ENCODE measurements around the gene SKP2.

SKP2 gene

DNA sequence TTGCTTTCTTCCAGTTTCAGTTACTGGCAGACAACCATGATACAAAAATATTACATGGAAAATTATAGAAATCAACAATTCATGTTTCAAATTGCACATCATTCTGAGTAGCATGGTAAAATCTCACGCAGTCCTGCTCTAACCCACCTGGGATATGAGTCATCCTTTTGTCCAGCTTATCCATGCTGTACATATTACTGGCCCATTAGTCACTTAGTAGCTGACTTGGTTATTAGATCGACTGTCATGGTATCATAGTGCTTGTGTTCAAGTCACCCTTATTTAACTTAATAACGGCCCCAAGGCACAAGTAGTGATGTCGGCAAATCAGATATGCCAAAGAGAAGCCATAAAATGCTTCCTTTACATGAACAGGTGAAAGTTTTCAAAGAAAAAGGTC lies 48.6 kb downstream of the SKP2 start:
- DNase-seq (ENCODE audit: low read depth in 3 of 3), result no peak

DNA sequence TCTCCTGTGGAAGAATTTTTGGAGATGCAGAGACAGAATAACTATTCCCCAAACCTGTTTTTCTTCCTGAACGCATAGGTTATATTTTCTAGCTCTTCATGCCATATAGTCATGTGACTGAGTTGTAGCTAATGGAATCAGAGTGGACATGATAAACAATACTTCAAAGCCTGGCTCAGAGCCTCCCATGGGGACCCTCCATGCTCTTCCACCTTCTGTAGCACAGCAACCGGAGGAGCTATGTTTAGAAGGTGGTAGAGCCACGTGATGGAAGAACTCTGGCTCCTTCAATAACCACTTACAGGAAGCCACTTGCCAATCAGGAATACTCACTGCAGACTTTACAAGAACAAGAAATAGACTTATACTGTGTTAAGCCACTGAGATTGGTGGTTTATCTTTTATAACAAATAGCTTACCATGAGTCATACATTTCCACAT lies 50.6 kb downstream of the SKP2 start:
- no peak for DNase-seq (ENCODE audit: low read depth in 3 of 3)

DNA sequence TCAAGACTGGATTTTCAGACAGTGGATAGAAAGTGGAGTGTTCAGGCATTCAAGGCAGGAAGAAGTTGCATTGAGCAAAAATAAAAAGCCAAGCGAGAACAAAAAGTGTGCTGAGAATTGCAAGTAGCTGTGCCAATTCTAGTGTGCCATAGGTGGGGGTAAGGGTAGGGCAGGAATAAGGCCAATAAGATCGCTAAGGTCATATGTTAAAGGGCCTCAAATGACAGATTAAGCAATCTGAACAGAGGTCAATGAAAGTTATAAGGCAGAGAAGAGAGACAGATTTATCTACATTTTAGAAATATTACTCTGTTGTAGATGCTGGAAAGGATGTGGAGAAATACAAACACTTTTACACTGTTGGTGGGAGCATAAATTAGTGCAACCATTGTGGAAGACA lies 53.4 kb downstream of the SKP2 start:
- DNase-seq (ENCODE audit: low read depth in 3 of 3), result no peak

DNA sequence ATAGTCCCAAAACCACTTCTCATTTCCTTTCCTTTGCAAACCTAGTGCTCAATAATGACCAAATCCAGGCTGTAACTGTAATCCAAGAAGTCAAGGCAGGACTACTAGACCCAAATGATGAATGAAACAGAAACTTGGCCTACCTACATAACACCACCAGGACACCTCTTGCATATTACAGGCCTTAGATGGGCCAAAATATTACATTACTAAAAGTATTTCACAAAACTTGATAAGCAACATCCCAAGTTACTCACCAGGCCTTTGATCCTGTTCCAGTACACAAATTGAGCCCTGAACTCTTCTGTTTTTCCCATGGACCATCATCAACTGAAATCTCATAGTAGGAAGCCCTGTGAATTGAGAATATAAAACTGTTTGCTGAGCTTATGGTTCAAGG lies 55.0 kb downstream of the SKP2 start:
- DNase-seq (ENCODE audit: low read depth in 3 of 3), result no peak

DNA sequence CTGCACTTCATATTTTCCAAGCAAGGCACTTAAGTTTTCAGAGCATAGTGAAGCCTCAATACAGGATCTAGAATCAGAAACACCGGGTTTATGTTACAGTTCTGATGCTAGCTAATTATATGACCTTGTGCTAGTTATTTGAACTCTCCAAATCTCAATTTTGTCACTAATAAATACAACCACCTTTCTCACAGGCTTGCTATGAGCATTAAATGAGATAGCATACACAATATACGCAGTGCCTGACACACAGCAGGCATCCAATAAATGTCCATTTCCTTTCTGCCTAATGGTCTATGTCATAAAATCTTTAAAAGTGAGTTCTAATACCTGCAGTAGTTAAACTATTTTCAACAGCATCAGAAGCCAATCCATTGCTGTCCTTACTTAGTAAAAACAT lies 56.9 kb downstream of the SKP2 start:
- no peak for DNase-seq (ENCODE audit: low read depth in 3 of 3)

DNA sequence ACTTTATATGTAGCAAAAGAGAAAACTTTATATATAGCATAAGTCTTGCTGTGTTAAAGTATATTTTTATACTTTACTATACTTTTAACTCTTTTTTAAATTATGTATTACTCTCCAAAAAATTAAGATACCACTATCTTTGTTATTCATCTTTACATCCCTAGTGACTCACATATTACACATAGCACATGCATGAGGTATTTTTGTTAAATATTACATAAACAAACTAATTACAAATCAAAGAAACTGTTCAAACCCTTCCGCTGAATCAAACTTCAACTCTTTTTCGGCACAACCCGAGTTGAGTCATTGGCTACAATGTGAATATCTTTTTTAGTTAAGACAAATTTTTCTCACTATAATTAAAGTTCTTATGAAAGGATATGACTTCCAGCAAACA lies 57.8 kb downstream of the SKP2 start:
- DNase-seq (ENCODE audit: low read depth in 3 of 3), result no peak

DNA sequence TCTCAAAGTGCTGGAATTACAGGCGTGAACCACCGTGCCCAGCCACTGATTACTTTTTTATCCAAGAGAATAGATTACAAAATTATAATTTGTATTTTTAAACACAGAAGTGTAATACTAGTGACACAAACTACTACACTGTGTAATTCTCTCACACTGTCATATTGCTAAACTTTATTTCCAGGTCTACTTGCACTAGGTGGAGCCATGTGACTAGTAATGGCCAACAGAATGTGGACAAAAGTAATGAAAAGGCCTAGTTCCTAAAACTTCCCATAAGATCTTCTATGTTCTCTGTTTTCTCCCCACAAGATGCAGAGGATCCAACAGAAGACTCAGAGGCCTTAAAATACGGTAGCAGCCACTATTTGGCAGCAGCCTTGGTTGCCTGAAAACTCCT lies 62.5 kb downstream of the SKP2 start:
- no peak for DNase-seq (ENCODE audit: low read depth in 3 of 3)

DNA sequence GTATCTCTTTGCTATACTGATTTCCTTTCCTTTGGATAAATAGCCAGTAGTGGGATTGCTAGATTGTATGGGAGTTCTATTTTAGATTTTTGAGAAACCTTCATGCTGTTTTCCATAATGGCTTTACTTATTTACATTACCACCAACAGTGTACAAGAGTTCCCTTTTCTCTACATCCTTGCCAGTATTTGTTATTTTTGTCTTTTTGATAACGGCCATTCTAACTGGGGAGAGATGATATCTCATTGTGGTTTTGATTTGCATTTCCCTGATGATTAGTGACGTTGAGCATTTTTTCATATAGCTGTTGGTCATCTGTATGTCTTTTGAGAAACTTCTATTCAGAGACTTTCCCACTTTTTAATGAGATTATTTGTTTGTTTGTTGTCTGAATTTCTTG lies 64.0 kb downstream of the SKP2 start:
- DNase-seq (ENCODE audit: low read depth in 3 of 3), result no peak

DNA sequence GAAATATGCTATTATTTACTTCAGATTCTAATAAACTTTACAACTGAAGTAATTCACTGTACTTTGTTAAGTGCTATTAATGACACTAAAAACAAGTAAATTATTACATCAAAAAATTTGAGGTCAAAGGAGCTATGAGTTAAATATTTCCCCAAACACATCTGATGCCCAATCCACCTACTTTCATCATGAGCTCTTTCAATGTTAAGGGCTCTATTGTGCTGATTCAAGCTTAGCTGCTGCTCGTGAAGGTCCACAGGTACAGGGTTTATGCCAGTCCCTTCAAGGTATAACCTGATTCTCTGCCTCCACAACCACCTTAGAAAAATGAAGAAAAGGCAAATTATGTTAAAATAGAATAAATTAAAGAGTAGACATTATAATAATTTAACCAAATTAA lies 65.7 kb downstream of the SKP2 start:
- DNase-seq (ENCODE audit: low read depth in 3 of 3), result no peak

DNA sequence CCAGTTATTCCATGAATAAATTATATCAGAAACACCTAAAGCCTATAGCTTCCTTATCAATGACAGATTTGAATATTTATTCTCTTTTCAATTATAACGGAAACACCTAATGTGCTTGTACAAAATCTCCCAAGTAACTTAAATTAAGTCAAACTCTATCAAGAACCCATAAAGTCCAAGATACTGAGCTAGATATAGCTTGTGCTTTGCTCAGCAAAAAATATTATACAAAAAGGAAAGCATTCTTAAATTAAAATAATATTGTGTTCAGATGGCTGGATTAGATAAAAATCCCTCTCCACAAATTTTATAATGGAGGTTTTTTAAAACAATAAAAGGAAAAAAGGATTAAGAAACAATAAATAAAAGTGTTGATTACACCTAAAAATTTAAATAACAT lies 66.1 kb downstream of the SKP2 start:
- no peak for DNase-seq (ENCODE audit: low read depth in 3 of 3)

DNA sequence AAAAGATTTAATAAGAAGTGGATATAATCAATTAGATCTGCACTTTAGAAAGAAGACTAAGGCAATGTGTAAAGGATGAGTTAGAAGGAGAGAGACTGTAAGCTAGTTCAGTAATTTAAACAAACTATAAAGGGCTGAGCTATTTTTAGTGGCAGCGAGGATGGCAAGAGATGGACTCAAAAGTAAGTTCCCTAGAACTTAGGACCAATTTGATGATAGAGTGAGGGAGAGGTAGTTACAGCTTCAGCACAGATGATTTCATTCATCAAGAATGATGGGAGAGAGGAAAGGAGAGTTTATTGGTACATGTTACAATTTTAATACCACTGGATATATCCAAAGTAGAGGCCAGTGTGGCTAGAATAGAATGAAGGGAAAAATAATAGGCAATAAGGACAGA lies 70.7 kb downstream of the SKP2 start:
- DNase-seq (ENCODE audit: low read depth in 3 of 3), result no peak

DNA sequence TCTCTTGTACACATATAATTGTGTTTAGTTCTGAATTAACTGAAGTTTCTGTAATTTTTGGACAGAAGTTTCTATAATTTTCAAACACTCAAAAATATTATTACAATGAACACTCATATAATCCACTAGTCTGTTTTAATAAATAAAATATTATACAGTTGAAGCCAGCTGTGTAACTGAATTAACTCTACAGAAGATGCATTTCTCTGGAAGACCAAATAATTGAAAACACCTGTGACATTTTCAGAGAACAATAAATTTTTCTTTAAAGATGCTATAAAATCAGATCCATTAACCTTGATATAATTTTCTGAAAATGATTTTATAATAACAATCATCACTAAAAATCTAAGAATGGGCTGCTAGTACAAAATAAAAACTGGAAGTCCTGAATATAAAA lies 75.1 kb downstream of the SKP2 start:
- DNase-seq (ENCODE audit: low read depth in 3 of 3), result no peak

DNA sequence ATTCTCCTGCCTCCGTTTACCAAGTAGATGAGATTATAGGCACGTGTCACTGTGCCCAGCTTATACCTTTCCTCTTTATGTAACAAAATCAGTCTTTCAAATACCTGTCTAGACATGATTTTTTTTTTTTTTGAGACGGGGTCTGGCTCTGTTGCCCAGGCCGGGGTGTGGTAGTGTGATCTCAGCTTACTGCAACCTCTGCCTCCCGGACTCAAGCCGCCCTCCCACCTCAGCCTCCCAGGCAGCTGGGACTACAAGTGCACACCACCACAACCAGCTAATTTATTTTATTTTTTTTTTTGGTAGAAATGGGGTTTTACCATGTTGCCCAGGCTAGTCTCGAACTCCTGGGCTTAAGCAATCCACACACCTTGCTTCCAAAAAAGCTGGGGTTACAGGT lies 76.6 kb downstream of the SKP2 start:
- no peak for DNase-seq (ENCODE audit: low read depth in 3 of 3)

DNA sequence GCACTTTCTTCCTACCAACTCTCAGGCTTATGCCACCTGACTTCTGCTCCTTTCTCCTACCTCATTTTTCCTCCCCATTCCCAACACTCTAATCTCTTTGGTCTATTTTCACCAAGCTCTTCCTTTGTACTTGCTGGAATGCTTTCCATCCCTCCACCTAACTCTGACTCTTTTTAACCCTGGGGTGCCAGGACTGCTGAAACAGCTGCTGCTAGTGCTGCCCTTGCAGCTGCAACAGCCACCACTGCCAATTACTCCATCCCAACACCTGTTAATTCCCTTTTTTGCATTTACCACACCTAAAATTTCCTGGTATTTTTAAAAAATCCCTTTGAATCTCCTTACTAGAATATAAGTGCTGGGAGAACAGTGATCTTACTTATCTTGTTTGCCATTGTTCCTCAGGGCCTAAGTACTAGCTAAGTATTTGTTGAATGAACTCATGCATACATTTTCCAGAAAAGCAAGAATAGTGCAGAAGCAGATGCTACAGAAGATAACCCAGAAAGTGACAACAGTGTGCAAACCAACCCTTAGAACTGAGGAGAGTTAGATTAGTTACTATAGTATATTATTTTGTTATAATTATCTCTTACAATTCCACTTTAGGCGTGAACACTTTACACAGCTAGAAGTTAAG lies 78.4 kb downstream of the SKP2 start:
- no peak for DNase-seq (ENCODE audit: low read depth in 3 of 3)

DNA sequence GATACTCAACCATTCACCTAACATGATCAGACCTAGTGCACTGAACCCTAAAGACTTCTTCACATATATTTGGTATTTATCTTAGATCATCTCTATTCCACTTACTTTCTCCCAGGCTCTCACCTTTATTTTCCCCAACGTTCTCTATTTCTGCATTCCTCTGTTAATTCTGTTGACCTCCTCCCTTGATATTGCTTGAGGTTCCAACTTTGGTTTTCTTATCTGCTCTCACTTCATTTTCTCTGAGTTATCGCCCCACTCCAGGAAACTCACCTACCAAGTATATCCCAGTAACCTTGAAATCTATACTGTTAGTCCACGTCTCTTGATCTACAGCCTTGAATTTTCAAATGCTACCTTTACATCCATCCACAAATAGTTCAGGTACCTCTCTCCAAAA lies 80.6 kb downstream of the SKP2 start:
- no peak for DNase-seq (ENCODE audit: low read depth in 3 of 3)

Measured in stimulated activated CD4-positive, alpha-beta T cell treated with anti-CD3 and anti-CD28 coated beads, TNF-alpha, amount 100 ng/mL, for 48 hours (primary cell).